ENCODE results near the gene ITGB1.

ITGB1 gene

GRCh38 chr10:32955790-32956189 lies 2.2 kb downstream of the ITGB1 start:
- DNase-seq (ENCODE audit: low spot score), result no peak

- DNase-seq (ENCODE audit: low spot score), result no peak
These were observed 2.7 kb downstream of the ITGB1 start for GRCh38 chr10:32955299-32955772.

- DNase-seq (ENCODE audit: low spot score), result no peak
These were observed 3.3 kb downstream of the ITGB1 start for GRCh38 chr10:32954545-32955298.

GRCh38 chr10:32954080-32954479 lies 4.0 kb downstream of the ITGB1 start:
- no peak for DNase-seq (ENCODE audit: low spot score)

- no peak for DNase-seq (ENCODE audit: low spot score)
These were observed 4.6 kb downstream of the ITGB1 start for GRCh38 chr10:32953277-32953927.

- no peak for DNase-seq (ENCODE audit: low spot score)
These were observed 5.3 kb downstream of the ITGB1 start for GRCh38 chr10:32952541-32953276.

GRCh38 chr10:32952094-32952493 lies 5.9 kb downstream of the ITGB1 start:
- DNase-seq (ENCODE audit: low spot score), result no peak

- no peak for DNase-seq (ENCODE audit: low spot score)
These were observed 6.9 kb downstream of the ITGB1 start for GRCh38 chr10:32951111-32951510.

GRCh38 chr10:32950591-32951108 lies 7.4 kb downstream of the ITGB1 start:
- no peak for DNase-seq (ENCODE audit: low spot score)

- DNase-seq (ENCODE audit: low spot score), result no peak
These were observed 8.8 kb downstream of the ITGB1 start for GRCh38 chr10:32949221-32949678.

GRCh38 chr10:32948451-32948850 lies 9.6 kb downstream of the ITGB1 start:
- no peak for DNase-seq (ENCODE audit: low spot score)

GRCh38 chr10:32947586-32947985 lies 10.4 kb downstream of the ITGB1 start:
- no peak for DNase-seq (ENCODE audit: low spot score)

GRCh38 chr10:32946108-32946507 lies 11.9 kb downstream of the ITGB1 start:
- DNase-seq (ENCODE audit: low spot score), result no peak

GRCh38 chr10:32943854-32944661 lies 14.0 kb downstream of the ITGB1 start:
- peak; percentile 29 for DNase-seq (ENCODE audit: low spot score)

GRCh38 chr10:32943395-32943794 lies 14.6 kb downstream of the ITGB1 start:
- no peak for DNase-seq (ENCODE audit: low spot score)

- no peak for DNase-seq (ENCODE audit: low spot score)
These were observed 15.9 kb downstream of the ITGB1 start for GRCh38 chr10:32942081-32942480.

- no peak for DNase-seq (ENCODE audit: low spot score)
These were observed 16.7 kb downstream of the ITGB1 start for GRCh38 chr10:32941357-32941756.

GRCh38 chr10:32940321-32941301 lies 17.4 kb downstream of the ITGB1 start:
- no peak for DNase-seq (ENCODE audit: low spot score)

- DNase-seq (ENCODE audit: low spot score), result no peak
These were observed 18.5 kb downstream of the ITGB1 start for GRCh38 chr10:32939296-32940111.
